GM19452 (cell line): ENCODE data around the gene INPP5D.
A peak's percentile ranks its signal among the peaks of the same experiment; 100 is the strongest.
"Not testable (repeated sequence)": the region's sequence is repeated elsewhere in the genome, so short reads cannot be mapped to it uniquely, and the experiment has no call there.

Experiments used
- ATAC-seq: cut with Tn5 transposase; IDR thresholded peaks from one replicate; pipeline ENCODE4 v1.9.1; 2021; ENCODE audit not compliant: unreplicated experiment

The INPP5D gene

GRCh38 chr2:233140077-233140585 is 80.0 kb downstream of the INPP5D start:
- no peak for ATAC-seq

DNA sequence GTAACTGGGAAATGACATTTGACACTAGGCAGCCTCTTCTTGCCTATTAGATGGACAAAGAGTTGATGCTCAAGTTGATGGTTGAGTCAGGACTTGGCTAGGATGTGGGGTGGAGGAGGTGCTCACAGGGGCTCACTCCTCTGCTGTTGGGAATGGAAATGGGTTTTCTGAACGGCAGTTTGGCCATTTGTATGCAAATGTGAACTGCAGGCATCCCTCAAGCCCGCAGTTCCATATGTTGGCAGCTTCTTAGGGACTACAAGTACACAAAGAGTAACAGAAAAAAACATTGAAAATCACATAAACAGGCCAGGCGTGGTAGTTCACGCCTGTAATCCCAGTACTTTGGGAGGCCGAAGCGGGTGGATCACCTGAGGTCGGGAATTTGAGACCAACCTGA is 80.8 kb downstream of the INPP5D start:
- no peak for ATAC-seq

- ATAC-seq: no peak
Observed at GRCh38 chr2:233141901-233142300, 81.8 kb downstream of the INPP5D start.

DNA sequence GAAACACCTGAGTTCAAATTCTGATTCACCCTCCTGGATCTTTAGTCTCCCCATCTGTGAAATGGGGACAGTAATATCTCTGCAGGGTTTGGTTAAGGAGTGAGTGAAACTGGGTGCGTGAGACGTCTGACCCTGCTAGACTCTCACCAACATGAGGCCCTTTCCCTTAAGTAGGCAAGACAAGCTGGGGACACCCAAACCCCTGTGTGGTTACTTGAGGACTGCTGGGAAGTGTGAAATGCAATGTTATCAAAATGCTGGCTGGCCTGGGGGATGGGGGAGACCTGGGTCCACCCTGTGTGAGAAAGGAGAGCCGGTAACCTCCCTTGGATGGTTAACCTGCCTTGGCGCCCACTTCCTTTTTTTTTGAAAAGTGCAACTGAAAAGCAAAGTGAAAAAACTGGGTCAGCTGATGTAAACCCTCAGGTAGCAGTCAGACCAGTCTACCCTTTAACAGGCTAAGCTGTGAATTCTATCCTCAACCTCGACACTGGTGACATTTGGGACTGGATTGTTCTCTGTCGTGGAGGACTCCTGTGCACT is 82.3 kb downstream of the INPP5D start:
- peak; percentile 78 for ATAC-seq

DNA sequence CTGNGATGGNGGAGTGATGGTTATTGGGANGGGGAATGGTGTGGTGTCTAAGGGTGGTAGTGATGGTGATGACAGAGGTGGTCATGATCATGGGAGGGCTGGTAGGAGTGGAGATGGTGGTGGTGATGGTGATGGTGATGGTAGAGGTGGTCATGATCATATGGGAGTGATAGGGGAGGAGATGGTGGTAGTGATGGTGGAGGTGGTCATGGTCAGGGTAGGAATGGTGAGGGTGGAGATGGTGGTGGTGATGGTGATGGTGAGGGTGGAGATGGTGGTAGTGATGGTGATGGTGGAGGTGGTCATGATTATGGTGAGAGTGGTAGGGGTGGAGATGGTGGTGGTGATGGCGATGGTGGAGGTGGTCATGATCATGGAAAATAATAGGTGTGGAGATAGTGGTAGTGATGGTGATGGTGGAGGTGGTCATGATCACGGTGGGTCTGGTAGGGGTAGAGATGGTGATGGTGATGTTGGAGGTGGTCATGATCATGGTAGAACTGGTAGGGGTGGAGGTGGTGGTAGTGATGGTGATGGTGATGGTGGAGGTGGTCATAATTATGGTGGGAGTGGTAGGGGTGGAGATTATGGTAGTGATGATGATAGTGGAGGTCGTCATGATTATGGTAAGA is 83.7 kb downstream of the INPP5D start:
- no peak for ATAC-seq

- ATAC-seq: no peak
Observed at GRCh38 chr2:233145726-233146125, 85.6 kb downstream of the INPP5D start.

DNA sequence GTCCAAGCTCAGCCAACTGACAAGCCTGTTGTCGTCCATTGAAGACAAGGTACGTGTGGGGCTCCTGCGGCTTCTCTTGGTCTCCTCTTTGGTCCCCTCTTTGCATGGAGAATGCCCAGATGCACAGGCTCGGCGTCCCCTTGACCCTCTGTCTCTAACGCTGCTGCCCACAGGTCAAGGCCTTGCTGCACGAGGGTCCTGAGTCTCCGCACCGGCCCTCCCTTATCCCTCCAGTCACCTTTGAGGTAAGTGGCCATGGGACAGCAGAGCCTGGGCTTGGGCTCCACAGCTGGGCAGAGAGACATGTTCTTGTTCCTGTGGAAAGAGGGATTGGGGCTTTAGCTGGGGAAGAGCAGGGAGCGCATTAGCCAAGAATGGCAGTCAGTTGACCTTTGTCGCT is 86.1 kb downstream of the INPP5D start:
- ATAC-seq: no peak

- ATAC-seq: no peak
Observed at GRCh38 chr2:233147136-233147828, 87.1 kb downstream of the INPP5D start.

- ATAC-seq: no peak
Observed at GRCh38 chr2:233147829-233148167, 87.7 kb downstream of the INPP5D start.

- no peak for ATAC-seq
Observed at GRCh38 chr2:233148354-233148753, 88.2 kb downstream of the INPP5D start.

DNA sequence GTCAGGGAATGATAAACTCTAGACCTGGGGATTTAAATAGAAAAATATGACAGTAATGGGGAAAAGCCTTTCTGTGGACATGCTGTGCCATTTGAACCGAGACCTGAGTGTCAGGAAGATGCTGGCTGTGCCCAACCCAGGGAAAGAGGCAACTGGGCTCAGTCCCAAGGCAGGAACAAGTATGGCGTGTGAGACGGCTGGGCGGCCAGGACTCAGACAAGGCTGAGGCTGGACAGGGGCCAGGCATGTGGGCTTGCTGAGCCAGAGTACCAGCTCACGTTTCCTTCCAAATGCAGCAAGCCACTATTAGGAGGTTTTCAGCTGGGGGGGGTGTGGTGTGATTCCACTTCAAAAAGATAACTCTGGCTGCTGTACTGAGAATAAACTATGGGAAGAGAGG is 92.4 kb downstream of the INPP5D start:
- no peak for ATAC-seq

GRCh38 chr2:233153146-233153798 is 93.1 kb downstream of the INPP5D start:
- no peak for ATAC-seq

DNA sequence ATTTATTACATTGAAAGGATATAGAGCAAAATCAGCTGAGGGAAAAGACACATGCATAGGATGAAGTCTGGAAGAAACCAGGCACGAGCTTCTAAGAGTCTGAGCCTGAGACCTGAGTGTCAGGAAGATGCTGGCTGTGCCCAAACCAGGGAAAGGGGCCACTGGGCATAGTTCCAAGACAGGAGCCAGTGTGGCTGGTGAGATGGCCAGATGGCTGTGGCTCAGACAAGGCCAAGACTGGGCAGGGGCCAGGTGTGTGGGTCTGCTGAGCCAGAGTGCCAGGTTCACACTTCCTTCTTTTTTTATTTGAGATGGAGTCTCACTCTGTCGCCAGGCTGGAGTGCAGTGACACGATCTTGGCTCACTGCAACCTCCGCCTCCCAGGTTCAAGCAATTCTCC is 95.9 kb downstream of the INPP5D start:
- no peak for ATAC-seq

DNA sequence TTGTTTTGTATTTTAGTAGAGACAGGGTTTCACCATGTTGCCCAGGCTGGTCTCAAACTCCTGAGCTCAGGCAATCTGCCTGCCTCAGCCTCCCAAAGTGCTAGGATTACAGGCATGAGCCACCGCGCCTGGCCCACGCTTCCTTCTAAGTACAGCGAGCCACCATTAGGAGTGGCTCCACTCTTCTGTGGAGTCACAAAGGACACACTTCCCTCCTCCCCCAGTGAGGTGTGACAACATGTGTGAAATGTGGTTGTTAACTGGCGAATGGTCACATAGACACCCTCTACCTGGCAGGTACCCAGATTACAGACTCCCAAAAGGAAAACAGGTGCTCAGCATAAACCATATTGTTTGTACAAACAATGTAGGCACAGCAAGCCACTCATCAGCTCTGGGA is 96.3 kb downstream of the INPP5D start:
- not testable (repeated sequence) for ATAC-seq

DNA sequence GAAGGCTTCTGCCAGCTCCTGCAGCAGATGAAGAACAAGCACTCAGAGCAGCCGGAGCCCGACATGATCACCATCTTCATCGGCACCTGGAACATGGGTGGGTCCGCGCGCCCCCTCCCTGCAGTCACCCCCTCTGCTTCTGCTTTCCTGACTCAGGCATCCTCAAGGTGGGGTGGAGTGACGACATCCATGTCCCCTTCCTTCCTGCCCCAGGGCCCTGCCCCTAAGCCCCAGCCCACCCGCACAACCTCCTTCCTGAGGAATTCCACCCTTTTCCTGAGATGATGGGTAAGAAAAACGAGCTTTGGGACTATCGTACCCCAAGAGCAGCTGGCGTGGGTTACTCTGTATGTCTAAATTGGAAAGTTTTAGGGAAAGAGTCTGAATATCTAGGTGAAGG is 101.6 kb downstream of the INPP5D start:
- ATAC-seq: no peak

DNA sequence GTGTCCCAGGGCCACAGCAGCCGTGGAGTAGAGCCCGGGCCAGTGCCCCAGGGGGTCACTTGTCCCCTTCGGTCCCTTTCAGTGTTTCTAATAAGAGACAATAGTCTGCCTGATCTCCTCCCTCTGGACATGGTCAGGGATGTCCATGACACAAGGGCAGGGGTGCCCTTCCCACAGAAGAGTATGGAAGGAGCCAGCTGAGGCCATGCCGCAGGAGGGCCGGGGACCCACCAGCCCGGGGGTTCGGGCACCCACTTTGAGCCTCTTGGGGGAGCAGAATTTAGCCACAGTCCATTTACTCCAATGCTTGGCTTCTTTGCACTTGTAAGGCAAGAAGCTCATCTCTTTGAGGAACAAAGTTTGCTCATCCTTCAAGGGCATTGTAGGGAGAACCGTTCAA is 102.6 kb downstream of the INPP5D start:
- no peak for ATAC-seq

GRCh38 chr2:233163486-233164103 is 103.5 kb downstream of the INPP5D start:
- ATAC-seq: no peak

- no peak for ATAC-seq
Observed at GRCh38 chr2:233164128-233164635, 104.0 kb downstream of the INPP5D start.

DNA sequence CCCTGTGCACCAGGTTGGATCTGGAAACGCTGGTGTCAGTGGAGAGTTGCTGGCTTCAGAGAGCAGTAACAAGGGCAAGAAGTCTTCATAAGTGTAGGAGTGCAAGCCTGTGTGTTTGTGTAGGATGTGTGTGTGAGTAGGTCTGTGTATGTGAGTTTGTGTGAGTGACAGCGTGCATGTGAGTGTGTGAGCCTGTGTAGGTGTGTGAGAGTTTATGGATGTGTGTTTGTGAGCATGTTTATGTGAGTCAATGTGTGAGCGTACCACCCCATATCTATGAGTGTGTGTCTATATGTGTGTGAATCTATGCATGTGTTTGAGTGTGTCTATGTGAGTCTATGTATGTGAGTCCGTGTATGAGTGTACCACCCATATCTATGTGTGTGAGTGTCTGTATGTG is 104.8 kb downstream of the INPP5D start:
- no peak for ATAC-seq

DNA sequence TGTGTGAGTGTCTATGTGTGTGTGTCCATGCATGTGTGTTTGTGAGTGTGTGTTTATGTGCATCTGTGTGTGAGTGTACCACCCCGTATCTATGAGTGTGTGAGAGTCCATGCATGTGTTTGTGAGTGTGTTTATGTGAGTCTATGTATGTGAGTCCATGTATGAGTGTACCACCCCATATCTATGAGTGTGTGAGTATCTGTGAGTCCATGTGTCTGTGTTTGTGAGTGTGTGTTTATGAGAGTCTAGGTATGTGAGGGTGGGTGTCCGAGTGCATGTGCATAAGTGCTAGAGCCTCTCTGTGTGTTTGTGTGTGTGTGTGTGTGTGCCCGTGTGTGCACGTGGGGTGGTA is 105.4 kb downstream of the INPP5D start:
- no peak for ATAC-seq

GRCh38 chr2:233165895-233166661 is 105.9 kb downstream of the INPP5D start:
- no peak for ATAC-seq
